Activated CD8-positive, alpha-beta T cell treated with anti-CD3 and anti-CD28 coated beads for 36 hours (primary cell): ENCODE data around the gene AP3B1. TPM values are rescaled to one million over a fixed set of nuclear protein-coding genes. Genes with fewer than 3 reads are reported as not detected.

Source experiments
- ATAC-seq: fragments of 200-7000 bp; cut with Tn5 transposase; one replicate; pipeline ENCODE4 v1.10.0; 2021; ENCODE audit warnings: mild to moderate bottlenecking, moderate library complexity
- CTCF ChIA-PET: fragments of 350-600 bp; sonication (Branson Sonifier 250); formaldehyde crosslinking; loops from one replicate; lab custom pipeline; 2021; ENCODE audit warnings: antibody characterized with exemption; lab: Charles Lee
- POLR2A ChIA-PET: fragments of 350-600 bp; sonication (Branson Sonifier 250); formaldehyde crosslinking; loops from one replicate; lab custom pipeline; 2021; ENCODE audit warnings: antibody characterized with exemption; lab: Charles Lee
- DNase-seq: peaks from one replicate; pipeline ENCODE4 v3.0.0-alpha.2; 2020
- H3K27ac Mint-ChIP-seq: one replicate; pipeline ENCODE4 v1.8.0; 2021; ENCODE audit warnings: mild to moderate bottlenecking, mixed read lengths
- H3K27me3 Mint-ChIP-seq: one replicate; pipeline ENCODE4 v1.8.0; 2021; ENCODE audit warnings: mixed read lengths
- H3K36me3 Mint-ChIP-seq: one replicate; pipeline ENCODE4 v1.8.0; 2021; ENCODE audit warnings: low read depth, mixed read lengths
- H3K4me1 Mint-ChIP-seq: one replicate; pipeline ENCODE4 v1.8.0; 2021; ENCODE audit warnings: low read depth, mixed read lengths
- H3K4me3 Mint-ChIP-seq: one replicate; pipeline ENCODE4 v1.8.0; 2021; ENCODE audit warnings: mild to moderate bottlenecking, moderate library complexity, mixed read lengths
- H3K9me3 Mint-ChIP-seq: one replicate; pipeline ENCODE4 v1.8.0; 2021; ENCODE audit warnings: mixed read lengths
- CTCF ChIP-seq: fragments of 200-600 bp; IDR thresholded peaks from one replicate; pipeline ENCODE4 v1.8.0; 2022; ENCODE audit warnings: antibody characterized with exemption, mild to moderate bottlenecking
- intact Hi-C: fragments of 100-400 bp; cut with micrococcal nuclease; formaldehyde crosslinking; loops from one replicate; pipeline ENCODE4 v1.10.0; 2022
- total RNA-seq, 2 experiments: library from RNA; stranded (reverse); gene quantifications; one replicate each; pipeline ENCODE4 v1.2.3, GENCODE V29; 2021

Gene AP3B1
- total RNA-seq, 2 experiments from 2014 or later, result 33.0 to 34.4 TPM

GRCh38 chr5:77958642-77959330, 335.7 kb downstream of the AP3B1 start:
- intact Hi-C loops, result no loop called here
- ChIA-PET CTCF (interaction anchor here (1.1 kb wide), 1 partner anchor 20 kb away, joined by 3 read pairs; no protein-coding TSS in a partner anchor), POLR2A (no interaction called here)
- no peak overlapping the region for H3K27ac Mint-ChIP-seq
- no peaks in the 10 kb centered on the region for H3K36me3 Mint-ChIP-seq
- DNase-seq (no peak), ATAC-seq (no peak)
- peaks cover 46% of the 10 kb centered on the region for H3K27me3 Mint-ChIP-seq
- no peaks in the 10 kb centered on the region for H3K9me3 Mint-ChIP-seq
- TF ChIP-seq CTCF, result no peak
- H3K4me3 Mint-ChIP-seq, result no peak overlapping the region
- peaks cover 16% of the 10 kb centered on the region for H3K4me1 Mint-ChIP-seq

GRCh38 chr5:77957931-77958521, 336.5 kb downstream of the AP3B1 start:
- H3K9me3 Mint-ChIP-seq, result no peaks in the 10 kb centered on the region
- no peak for TF ChIP-seq CTCF
- ATAC-seq (no peak), DNase-seq (no peak)
- H3K27me3 Mint-ChIP-seq, result peaks cover 44% of the 10 kb centered on the region
- CTCF ChIA-PET, result interaction anchor here (1.1 kb wide), 1 partner anchor 19 kb away, joined by 3 read pairs; no protein-coding TSS in a partner anchor
- intact Hi-C loops, result no loop called here
- H3K36me3 Mint-ChIP-seq, result no peaks in the 10 kb centered on the region
- POLR2A ChIA-PET, result no interaction called here
- H3K27ac Mint-ChIP-seq, result no peak overlapping the region
- H3K4me1 Mint-ChIP-seq, result peaks cover 16% of the 10 kb centered on the region
- no peak overlapping the region for H3K4me3 Mint-ChIP-seq

DNA sequence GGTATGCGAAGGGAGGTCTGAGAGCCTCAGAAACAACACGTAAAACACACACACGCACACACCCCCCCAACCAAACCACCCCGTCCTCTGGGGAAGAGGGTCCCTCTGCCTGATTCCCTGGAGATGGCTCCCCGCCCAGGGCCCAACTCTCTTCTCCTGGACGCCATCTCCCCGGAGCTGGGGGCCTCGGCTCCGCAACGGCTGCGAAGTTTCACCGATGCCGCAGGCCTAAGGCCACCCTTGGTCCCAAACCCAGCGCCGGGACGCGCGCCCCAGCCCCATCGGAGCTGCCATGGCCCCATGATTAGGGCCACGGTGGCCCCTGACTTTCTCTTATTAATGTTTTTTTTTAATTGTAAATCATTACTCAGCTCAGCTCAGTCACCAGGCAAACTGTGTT, 337.0 kb downstream of the AP3B1 start:
- H3K27ac Mint-ChIP-seq, result no peak overlapping the region
- H3K36me3 Mint-ChIP-seq, result no peaks in the 10 kb centered on the region
- no peak for TF ChIP-seq CTCF
- peaks cover 16% of the 10 kb centered on the region for H3K4me1 Mint-ChIP-seq
- no peaks in the 10 kb centered on the region for H3K9me3 Mint-ChIP-seq
- DNase-seq, result no peak
- CTCF ChIA-PET, result no interaction called here
- H3K4me3 Mint-ChIP-seq, result no peak overlapping the region
- no peak for ATAC-seq
- H3K27me3 Mint-ChIP-seq, result peaks cover 46% of the 10 kb centered on the region
- POLR2A ChIA-PET, result no interaction called here
- intact Hi-C loops, result no loop called here

DNA sequence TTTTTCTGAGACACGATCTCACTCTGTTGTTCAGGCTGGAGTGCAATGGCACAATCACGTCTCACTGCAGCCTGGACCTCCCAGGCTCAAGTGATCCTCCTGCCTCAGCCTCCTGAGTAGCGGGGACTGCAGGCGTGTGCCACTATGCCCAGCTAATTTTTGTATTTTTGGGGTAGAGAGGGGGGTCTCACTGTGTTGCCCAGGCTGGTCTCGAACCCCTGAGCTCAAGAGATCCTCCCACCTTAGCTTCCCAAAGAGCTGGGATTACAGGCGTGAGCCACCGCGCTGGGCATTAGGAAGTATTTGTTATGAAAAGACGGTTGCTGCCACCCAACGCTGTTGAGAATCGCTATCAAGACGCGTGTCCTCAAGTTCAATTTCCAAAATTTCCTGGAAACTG, 337.4 kb downstream of the AP3B1 start:
- Mint-ChIP-seq H3K4me1 (peaks cover 16% of the 10 kb centered on the region), H3K36me3 (no peaks in the 10 kb centered on the region), H3K4me3 (no peak overlapping the region), H3K9me3 (no peaks in the 10 kb centered on the region), H3K27ac (no peak overlapping the region), H3K27me3 (peaks cover 42% of the 10 kb centered on the region)
- TF ChIP-seq CTCF, result no peak
- intact Hi-C loops, result no loop called here
- CTCF ChIA-PET, result no interaction called here
- DNase-seq (no peak), ATAC-seq (no peak)
- POLR2A ChIA-PET, result no interaction called here

DNA sequence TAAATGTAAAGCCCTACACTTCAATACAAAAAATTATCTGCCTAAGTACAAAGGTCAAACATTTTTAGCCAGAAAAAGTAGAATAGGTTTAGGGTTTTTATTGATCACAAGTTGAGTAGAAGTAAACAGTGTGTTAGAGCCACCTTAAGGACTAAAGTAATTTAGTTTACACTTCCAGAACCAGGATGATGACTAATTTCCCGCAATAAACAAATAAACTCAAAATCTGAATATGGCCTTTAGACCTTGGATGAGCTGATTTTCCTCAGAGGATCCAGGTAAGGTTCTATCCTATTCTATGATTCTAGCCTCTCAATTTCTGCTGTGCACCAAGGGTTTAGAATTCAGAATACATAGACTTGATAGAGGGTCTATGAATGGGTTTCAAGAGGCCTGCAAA, 338.9 kb downstream of the AP3B1 start:
- H3K9me3 Mint-ChIP-seq, result no peaks in the 10 kb centered on the region
- DNase-seq, result no peak
- no peak for ATAC-seq
- TF ChIP-seq CTCF, result no peak
- intact Hi-C loops, result no loop called here
- no peak overlapping the region for H3K27ac Mint-ChIP-seq
- no peaks in the 10 kb centered on the region for H3K36me3 Mint-ChIP-seq
- peaks cover 42% of the 10 kb centered on the region for H3K27me3 Mint-ChIP-seq
- peaks cover 13% of the 10 kb centered on the region for H3K4me1 Mint-ChIP-seq
- no peak overlapping the region for H3K4me3 Mint-ChIP-seq
- POLR2A ChIA-PET, result no interaction called here
- CTCF ChIA-PET, result interaction anchor here (1.4 kb wide), 1 partner anchor 10 kb away, joined by 3 read pairs; no protein-coding TSS in a partner anchor
